ENCODE data around the gene JAM3.

Gene JAM3

GRCh38 chr11:134047586-134047999 lies 21.3 kb upstream of the JAM3 start:
- no peak overlapping the region for H3K27ac ChIP-seq (ENCODE audit: low read depth, low read length)
- H3K9me3 ChIP-seq (ENCODE audit: control insufficient read depth in 1 of 2, low read length in 2 of 2) = no peaks in the 10 kb centered on the region
- no peak overlapping the region for H3K9ac ChIP-seq (ENCODE audit: low read depth in 1 of 2, low read length in 2 of 2)
- H3K27me3 ChIP-seq (ENCODE audit: control insufficient read depth in 1 of 2, insufficient read depth in 2 of 2, low read length in 2 of 2) = peaks cover 0 to 7% of the 10 kb centered on the region in 2 donors
- peaks cover under 1 to 5% of the 10 kb centered on the region in 2 donors for H3K4me1 ChIP-seq (ENCODE audit: control insufficient read depth in 1 of 2, insufficient read depth in 2 of 2, low read length in 2 of 2)
- no peak overlapping the region for H3K4me3 ChIP-seq (ENCODE audit: low read depth in 1 of 2, low read length in 2 of 2)
- no peaks in the 10 kb centered on the region for H3K36me3 ChIP-seq (ENCODE audit: control insufficient read depth in 1 of 2, insufficient read depth in 2 of 2, low read length in 2 of 2)

DNA sequence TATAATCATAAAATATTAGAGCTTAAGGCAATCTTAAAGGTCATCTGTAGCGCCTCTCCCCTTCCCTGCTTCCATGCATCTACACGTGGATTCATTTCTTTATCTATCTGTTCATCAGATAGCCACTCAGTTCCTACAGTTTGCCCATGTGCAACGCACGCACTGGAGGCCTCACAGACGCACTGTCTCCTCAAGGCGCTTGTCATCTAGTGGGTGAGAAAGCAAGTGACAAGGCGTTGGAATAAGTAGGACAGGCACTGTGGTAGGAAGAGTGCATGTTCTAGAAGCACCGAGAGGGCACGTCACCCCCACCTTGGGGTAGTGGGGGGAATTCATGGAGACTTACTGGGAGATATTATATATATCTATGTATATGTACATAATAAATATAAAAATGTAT lies 20.8 kb upstream of the JAM3 start:
- Histone ChIP-seq H3K27ac (ENCODE audit: low read depth, low read length) (no peak overlapping the region), H3K4me3 (ENCODE audit: low read depth in 1 of 2, low read length in 2 of 2) (no peak overlapping the region), H3K27me3 (ENCODE audit: control insufficient read depth in 1 of 2, insufficient read depth in 2 of 2, low read length in 2 of 2) (peaks cover 0 to 7% of the 10 kb centered on the region in 2 donors), H3K4me1 (ENCODE audit: control insufficient read depth in 1 of 2, insufficient read depth in 2 of 2, low read length in 2 of 2) (peaks cover 4 to 9% of the 10 kb centered on the region in 2 donors), H3K36me3 (ENCODE audit: control insufficient read depth in 1 of 2, insufficient read depth in 2 of 2, low read length in 2 of 2) (no peaks in the 10 kb centered on the region), H3K9ac (ENCODE audit: low read depth in 1 of 2, low read length in 2 of 2) (no peak overlapping the region), H3K9me3 (ENCODE audit: control insufficient read depth in 1 of 2, low read length in 2 of 2) (no peaks in the 10 kb centered on the region)

DNA sequence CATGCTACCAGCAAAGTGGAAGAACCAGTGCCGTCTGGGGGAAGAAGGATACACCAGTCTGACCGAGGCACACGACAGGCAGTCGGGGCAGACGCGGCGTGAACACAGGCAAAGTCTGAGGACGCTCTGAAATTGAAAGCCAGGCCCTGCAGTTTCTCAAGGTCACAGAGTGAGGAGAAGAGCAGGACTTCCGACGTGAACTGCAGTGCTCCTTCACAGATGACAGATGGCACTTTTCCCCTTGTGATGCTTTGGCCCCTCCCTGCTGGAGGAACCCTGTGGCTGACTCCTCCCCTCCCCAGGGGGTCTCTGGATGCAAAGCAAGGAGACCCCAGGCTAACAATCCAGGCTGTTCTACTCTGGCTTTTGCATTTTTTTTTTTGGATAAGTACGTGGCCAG lies 19.6 kb upstream of the JAM3 start:
- Histone ChIP-seq H3K27ac (ENCODE audit: low read depth, low read length) (no peak overlapping the region), H3K36me3 (ENCODE audit: control insufficient read depth in 1 of 2, insufficient read depth in 2 of 2, low read length in 2 of 2) (no peaks in the 10 kb centered on the region), H3K4me3 (ENCODE audit: low read depth in 1 of 2, low read length in 2 of 2) (no peak overlapping the region), H3K9ac (ENCODE audit: low read depth in 1 of 2, low read length in 2 of 2) (no peak overlapping the region), H3K4me1 (ENCODE audit: control insufficient read depth in 1 of 2, insufficient read depth in 2 of 2, low read length in 2 of 2) (peaks cover 4 to 9% of the 10 kb centered on the region in 2 donors), H3K9me3 (ENCODE audit: control insufficient read depth in 1 of 2, low read length in 2 of 2) (no peaks in the 10 kb centered on the region), H3K27me3 (ENCODE audit: control insufficient read depth in 1 of 2, insufficient read depth in 2 of 2, low read length in 2 of 2) (peaks cover 0 to 7% of the 10 kb centered on the region in 2 donors)

DNA sequence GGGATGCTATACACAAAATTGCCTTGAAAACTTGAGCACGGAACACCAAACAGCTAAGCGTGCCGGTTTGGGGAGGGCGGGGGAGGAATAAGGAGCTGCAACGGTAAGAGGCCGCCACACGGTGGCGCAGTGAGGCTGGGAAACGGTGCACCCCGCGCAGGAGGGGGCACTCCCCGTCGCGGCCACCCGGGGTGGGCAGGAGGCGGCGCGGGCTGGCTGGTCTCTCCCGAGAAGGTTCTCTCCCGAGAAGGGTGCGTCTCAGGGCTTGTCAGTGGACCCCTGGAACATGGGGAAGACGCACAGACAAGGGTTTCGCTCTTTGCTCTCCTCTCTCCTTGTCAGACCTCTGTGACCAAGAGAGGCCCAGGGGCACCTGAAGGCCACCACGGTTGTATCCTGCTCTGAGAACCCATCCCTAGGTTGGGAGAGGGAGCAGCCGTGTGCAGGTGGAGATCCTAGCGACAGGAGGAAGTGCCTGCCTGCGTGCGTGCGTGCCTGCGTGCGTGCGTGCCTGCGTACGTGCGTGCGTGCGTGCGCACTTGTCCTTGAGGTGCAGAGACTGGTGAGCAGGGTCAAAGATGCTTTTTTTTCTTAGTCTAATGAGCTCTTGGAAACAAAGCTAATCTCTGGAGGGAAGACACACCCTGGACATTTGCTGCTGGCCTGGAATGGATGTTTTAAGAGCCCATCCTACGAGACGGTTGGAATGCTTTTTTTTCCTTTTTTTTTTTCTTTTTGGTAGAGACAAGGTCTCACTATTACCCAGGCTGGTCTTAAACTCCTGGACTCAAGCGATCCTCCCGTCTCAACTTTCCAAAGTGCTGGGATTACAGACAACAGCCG lies 18.1 kb upstream of the JAM3 start:
- no peaks in the 10 kb centered on the region for H3K36me3 ChIP-seq (ENCODE audit: control insufficient read depth in 1 of 2, insufficient read depth in 2 of 2, low read length in 2 of 2)
- H3K9me3 ChIP-seq (ENCODE audit: control insufficient read depth in 1 of 2, low read length in 2 of 2) = no peaks in the 10 kb centered on the region
- H3K27me3 ChIP-seq (ENCODE audit: control insufficient read depth in 1 of 2, insufficient read depth in 2 of 2, low read length in 2 of 2) = peaks cover 0 to 7% of the 10 kb centered on the region in 2 donors
- H3K4me1 ChIP-seq (ENCODE audit: control insufficient read depth in 1 of 2, insufficient read depth in 2 of 2, low read length in 2 of 2) = peaks cover 4 to 9% of the 10 kb centered on the region in 2 donors
- H3K27ac ChIP-seq (ENCODE audit: low read depth, low read length) = peak overlapping the region; percentile 74
- H3K4me3 ChIP-seq (ENCODE audit: low read depth in 1 of 2, low read length in 2 of 2) = peak overlapping the region; percentile 55 to 70
- H3K9ac ChIP-seq (ENCODE audit: low read depth in 1 of 2, low read length in 2 of 2) = peak overlapping the region; percentile 45 to 76

GRCh38 chr11:134052395-134052987 lies 16.4 kb upstream of the JAM3 start:
- Histone ChIP-seq H3K4me1 (ENCODE audit: control insufficient read depth in 1 of 2, insufficient read depth in 2 of 2, low read length in 2 of 2) (peaks cover 4 to 9% of the 10 kb centered on the region in 2 donors), H3K27ac (ENCODE audit: low read depth, low read length) (no peak overlapping the region), H3K27me3 (ENCODE audit: control insufficient read depth in 1 of 2, insufficient read depth in 2 of 2, low read length in 2 of 2) (peaks cover 0 to 7% of the 10 kb centered on the region in 2 donors), H3K9ac (ENCODE audit: low read depth in 1 of 2, low read length in 2 of 2) (no peak overlapping the region), H3K9me3 (ENCODE audit: control insufficient read depth in 1 of 2, low read length in 2 of 2) (no peaks in the 10 kb centered on the region), H3K4me3 (ENCODE audit: low read depth in 1 of 2, low read length in 2 of 2) (no peak overlapping the region), H3K36me3 (ENCODE audit: control insufficient read depth in 1 of 2, insufficient read depth in 2 of 2, low read length in 2 of 2) (no peaks in the 10 kb centered on the region)

- Histone ChIP-seq H3K9ac (ENCODE audit: low read depth in 1 of 2, low read length in 2 of 2) (no peak overlapping the region), H3K9me3 (ENCODE audit: control insufficient read depth in 1 of 2, low read length in 2 of 2) (no peaks in the 10 kb centered on the region), H3K27me3 (ENCODE audit: control insufficient read depth in 1 of 2, insufficient read depth in 2 of 2, low read length in 2 of 2) (peaks cover 0 to 7% of the 10 kb centered on the region in 2 donors), H3K27ac (ENCODE audit: low read depth, low read length) (no peak overlapping the region), H3K4me3 (ENCODE audit: low read depth in 1 of 2, low read length in 2 of 2) (no peak overlapping the region), H3K36me3 (ENCODE audit: control insufficient read depth in 1 of 2, insufficient read depth in 2 of 2, low read length in 2 of 2) (no peaks in the 10 kb centered on the region), H3K4me1 (ENCODE audit: control insufficient read depth in 1 of 2, insufficient read depth in 2 of 2, low read length in 2 of 2) (peaks cover 4 to 9% of the 10 kb centered on the region in 2 donors)
These were observed 15.6 kb upstream of the JAM3 start for GRCh38 chr11:134052988-134053945.

GRCh38 chr11:134055029-134055428 lies 13.8 kb upstream of the JAM3 start:
- Histone ChIP-seq H3K4me3 (ENCODE audit: low read depth in 1 of 2, low read length in 2 of 2) (no peak overlapping the region), H3K27ac (ENCODE audit: low read depth, low read length) (no peak overlapping the region), H3K36me3 (ENCODE audit: control insufficient read depth in 1 of 2, insufficient read depth in 2 of 2, low read length in 2 of 2) (no peaks in the 10 kb centered on the region)

DNA sequence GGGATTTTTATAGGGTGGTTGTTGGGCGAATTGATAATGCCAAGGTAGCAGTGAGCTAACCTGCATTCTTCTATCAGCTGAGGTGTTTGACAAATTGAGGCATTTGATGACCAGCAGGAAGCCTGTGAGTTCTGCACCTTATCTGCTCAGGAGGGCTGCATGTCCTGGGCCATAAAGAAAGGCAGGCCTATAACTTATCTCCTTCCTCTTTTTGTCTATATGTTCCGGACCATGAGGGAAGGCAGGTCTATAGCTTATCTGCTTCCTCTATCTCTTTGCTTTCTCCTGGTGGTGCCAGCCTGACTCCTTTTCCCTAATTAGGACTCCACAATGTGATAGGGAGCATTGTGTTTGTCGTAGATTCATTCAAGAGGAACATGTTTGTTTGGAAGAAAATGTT lies 8.6 kb upstream of the JAM3 start:
- Histone ChIP-seq H3K4me3 (ENCODE audit: low read depth in 1 of 2, low read length in 2 of 2) (no peak overlapping the region), H3K9ac (ENCODE audit: low read depth in 1 of 2, low read length in 2 of 2) (no peak overlapping the region), H3K4me1 (ENCODE audit: control insufficient read depth in 1 of 2, insufficient read depth in 2 of 2, low read length in 2 of 2) (no peaks in the 10 kb centered on the region), H3K27me3 (ENCODE audit: control insufficient read depth in 1 of 2, insufficient read depth in 2 of 2, low read length in 2 of 2) (peaks cover 0 to 4% of the 10 kb centered on the region in 2 donors), H3K36me3 (ENCODE audit: control insufficient read depth in 1 of 2, insufficient read depth in 2 of 2, low read length in 2 of 2) (no peaks in the 10 kb centered on the region), H3K9me3 (ENCODE audit: control insufficient read depth in 1 of 2, low read length in 2 of 2) (no peaks in the 10 kb centered on the region), H3K27ac (ENCODE audit: low read depth, low read length) (no peak overlapping the region)

More at GRCh38 chr11:134055029-134055428, 13.8 kb upstream of the JAM3 start:
- Histone ChIP-seq H3K4me1 (ENCODE audit: control insufficient read depth in 1 of 2, insufficient read depth in 2 of 2, low read length in 2 of 2) (peaks cover 4 to 9% of the 10 kb centered on the region in 2 donors), H3K9me3 (ENCODE audit: control insufficient read depth in 1 of 2, low read length in 2 of 2) (no peaks in the 10 kb centered on the region), H3K9ac (ENCODE audit: low read depth in 1 of 2, low read length in 2 of 2) (no peak overlapping the region), H3K27me3 (ENCODE audit: control insufficient read depth in 1 of 2, insufficient read depth in 2 of 2, low read length in 2 of 2) (no peaks in the 10 kb centered on the region)

- no peaks in the 10 kb centered on the region for H3K9me3 ChIP-seq (ENCODE audit: control insufficient read depth in 1 of 2, low read length in 2 of 2)
- H3K27me3 ChIP-seq (ENCODE audit: control insufficient read depth in 1 of 2, insufficient read depth in 2 of 2, low read length in 2 of 2) = peaks cover 2 to 15% of the 10 kb centered on the region in 2 donors
- no peaks in the 10 kb centered on the region for H3K4me1 ChIP-seq (ENCODE audit: control insufficient read depth in 1 of 2, insufficient read depth in 2 of 2, low read length in 2 of 2)
- H3K27ac ChIP-seq (ENCODE audit: low read depth, low read length) = no peak overlapping the region
- no peaks in the 10 kb centered on the region for H3K36me3 ChIP-seq (ENCODE audit: control insufficient read depth in 1 of 2, insufficient read depth in 2 of 2, low read length in 2 of 2)
- no peak overlapping the region for H3K9ac ChIP-seq (ENCODE audit: low read depth in 1 of 2, low read length in 2 of 2)
- H3K4me3 ChIP-seq (ENCODE audit: low read depth in 1 of 2, low read length in 2 of 2) = no peak overlapping the region
These were observed 6.4 kb upstream of the JAM3 start for GRCh38 chr11:134062265-134063123.
